DMS53 treated with DMSO at 0.1 percent for 48 hours (cell line): ENCODE data around the gene ERN1.
"Not testable (repeated sequence)": the region's sequence is repeated elsewhere in the genome, so short reads cannot be mapped to it uniquely, and the experiment has no call there.

Source experiments
- DNase-seq: peaks from one replicate; lab custom pipeline; 2025; ENCODE audit not compliant: unreplicated experiment; lab: John Stamatoyannopoulos, UW

ERN1 gene

GRCh38 chr17:64037180-64037579, 92.8 kb downstream of the ERN1 start:
- DNase-seq = no peak

- no peak for DNase-seq
Measured at GRCh38 chr17:64036198-64036922, 93.6 kb downstream of the ERN1 start.

DNA sequence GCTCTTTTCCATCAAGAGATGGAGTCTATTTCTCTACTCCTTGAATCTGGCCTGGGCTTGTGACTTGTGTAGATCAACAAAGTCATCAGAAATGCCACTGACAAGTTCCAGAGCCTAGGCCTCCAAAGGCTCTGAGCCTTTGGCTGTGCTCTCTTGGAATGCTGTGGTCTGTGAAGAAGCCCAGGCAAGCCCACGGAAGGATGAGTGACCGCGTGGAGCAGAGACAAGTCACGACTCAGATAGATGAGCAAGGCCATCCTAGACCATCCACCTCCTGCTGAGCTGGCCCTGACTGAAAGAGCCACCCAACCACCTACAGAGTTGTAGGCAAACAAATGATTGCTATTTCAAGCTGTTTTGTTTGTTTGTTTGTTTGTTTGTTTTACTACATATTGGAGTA, 97.9 kb downstream of the ERN1 start:
- no peak for DNase-seq

- peak; percentile 28 for DNase-seq
Measured at GRCh38 chr17:64028874-64029464, 101.0 kb downstream of the ERN1 start.

DNA sequence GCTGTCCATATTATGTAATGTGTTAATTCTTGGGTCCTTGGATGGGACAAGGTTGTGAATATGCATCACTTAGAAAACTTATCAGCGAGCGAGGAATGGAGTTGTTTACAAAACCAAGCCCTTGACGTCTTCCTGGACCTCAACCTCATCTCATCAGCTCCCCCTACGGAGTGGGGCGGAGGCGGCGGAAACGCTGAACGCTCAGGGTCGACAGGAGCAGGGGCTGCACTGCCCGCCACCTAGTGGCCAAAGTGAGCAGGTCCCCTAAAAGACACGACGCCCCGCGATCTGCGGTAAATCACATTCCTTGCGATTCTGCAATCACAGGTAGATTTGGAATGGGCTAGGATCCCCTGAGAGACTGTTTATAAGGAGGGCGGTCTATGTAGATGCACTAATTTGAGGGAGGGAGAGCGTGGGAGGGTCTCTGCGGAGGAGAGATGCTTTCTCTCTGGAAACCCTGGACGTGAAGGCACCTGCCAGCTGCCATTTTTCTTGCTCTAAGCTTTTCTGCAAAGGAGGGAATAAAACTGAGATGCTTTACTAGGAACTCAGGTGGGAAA, 104.1 kb downstream of the ERN1 start:
- peak; percentile 52 for DNase-seq

DNA sequence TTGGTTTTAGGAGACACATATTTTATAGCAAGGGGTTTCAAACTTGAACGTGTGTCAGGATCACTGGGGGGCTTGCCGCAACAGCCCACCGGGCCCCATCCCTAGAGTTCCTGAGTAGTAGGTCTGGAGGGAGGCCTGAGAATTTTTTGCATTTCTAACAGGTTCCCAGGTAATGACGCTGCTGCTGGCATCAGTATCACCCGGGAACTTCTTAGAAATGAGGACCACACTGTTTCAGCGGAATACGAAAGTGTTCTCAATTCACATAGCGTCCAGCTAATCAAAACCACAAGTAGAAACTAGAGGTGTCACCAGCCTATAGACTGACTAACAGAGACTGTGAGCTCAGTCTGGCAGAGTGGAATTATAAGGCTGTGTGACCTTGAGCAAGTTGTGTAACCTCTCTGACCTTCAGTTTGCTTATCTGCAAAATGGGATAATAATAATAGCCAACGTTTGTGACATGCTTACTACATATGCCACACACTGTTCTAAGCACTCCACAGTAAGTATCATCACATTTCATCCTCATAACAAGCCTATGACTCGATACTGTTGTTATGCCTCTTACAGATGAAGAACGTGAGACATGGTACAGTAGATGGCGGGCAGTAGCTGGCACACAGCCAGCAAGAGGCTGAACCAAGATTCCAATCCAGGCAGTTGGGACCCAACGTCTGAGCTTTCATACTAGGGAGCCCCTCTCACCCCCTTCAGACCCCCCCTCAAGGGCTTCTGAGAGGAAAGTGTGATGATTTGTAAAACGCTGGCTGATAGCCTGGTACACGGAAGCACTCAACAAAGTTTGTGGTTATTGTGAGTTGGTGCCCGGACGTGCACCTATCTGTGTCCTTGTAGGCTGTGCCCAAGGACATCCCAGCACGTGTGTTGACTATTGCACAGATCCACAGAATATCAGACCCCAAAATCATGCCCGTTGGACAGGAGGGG, 104.9 kb downstream of the ERN1 start:
- no peak for DNase-seq

DNA sequence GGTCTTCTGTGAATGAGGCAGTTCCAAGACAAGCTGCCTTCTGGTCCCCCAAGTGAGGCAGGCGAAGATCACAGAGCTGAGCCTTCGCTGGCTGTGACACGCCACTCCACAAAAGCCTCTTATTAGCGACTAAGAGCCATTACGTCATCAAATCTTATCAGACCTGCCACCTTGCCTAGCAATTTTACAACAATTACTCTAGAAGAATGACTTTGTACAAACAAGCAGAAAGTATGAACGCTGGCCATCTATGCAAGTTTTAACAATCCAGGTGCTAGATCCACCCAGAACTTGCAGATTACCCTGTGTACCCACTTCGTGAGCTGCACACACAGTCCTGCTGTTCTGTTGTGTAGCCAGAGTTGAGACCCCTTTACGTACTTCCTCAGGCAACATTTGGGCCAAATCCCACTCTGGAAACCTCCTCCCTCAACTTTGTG, 105.7 kb downstream of the ERN1 start:
- DNase-seq = no peak

- DNase-seq = no peak
Measured at GRCh38 chr17:64022611-64023063, 107.3 kb downstream of the ERN1 start.

DNA sequence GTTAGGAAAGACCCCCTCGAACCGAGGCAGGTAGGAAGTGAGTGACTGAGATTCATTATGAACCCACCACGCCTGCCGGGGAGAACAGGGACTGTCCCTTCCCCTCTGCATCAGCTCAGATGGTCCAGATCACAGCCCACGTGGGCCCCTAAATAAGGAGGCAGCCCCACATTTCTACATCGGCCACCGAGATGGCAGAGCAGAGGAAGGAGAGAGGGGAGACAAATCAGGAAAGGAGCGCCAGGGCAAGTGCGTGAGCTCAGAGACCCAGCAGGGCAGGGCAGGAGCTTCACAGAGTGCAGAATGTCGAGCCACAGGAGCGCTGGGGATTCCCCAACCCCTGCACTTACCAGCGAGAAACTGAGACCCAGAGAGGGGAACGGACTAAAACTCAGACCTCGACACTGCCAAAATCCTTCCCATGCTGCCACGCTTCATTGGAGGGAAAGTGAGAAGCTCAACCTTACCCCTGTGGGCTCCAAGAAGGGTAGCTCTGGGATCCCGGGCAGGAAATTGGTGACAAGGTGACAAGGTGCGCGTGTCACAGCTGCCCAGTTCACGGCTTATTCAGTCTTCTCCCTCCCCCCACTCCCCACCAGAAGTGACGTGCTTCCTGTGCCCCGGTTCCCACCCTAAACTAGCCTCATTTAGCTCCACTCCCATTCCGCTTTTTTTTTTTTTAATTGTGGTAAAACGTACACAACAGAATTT, 109.7 kb downstream of the ERN1 start, which contains the start of gene ICAM2:
ICAM2 (minus strand) TSS at position 578 of the 711 bp plus-strand sequence. CDS start 13,942 bp downstream, outside the sequence.
- DNase-seq = peak; percentile 13

GRCh38 chr17:64019551-64019961, 110.4 kb downstream of the ERN1 start:
- not testable (repeated sequence) for DNase-seq

DNA sequence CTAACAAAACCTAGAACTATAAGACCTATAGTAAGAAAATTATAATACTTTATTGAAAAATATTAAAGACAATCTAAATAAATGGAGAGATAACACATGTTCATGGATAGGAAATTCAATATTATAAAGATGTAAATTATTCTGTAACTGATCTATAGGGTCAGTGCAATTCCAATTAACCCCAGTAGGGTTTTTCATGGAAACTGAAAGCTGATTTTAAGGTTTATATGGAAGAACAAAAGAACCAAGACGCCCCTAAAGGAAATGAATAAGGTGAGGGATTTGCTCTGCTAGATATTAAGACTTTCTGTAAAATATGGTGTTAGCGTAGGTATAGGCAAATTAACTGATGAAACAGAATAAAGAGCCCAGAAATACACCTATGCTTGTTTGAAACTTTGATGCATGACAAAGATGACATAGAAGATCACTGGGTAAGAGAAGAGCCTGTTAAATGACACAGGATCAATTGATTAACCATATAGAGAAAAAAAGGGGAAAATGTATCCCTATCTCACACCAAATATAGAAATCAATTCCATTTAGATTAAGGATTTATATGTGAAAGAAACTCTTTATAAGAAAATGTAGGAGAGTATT, 112.5 kb downstream of the ERN1 start:
- no peak for DNase-seq

GRCh38 chr17:64016974-64017373, 113.0 kb downstream of the ERN1 start:
- DNase-seq = no peak

GRCh38 chr17:64016231-64016784, 113.6 kb downstream of the ERN1 start:
- DNase-seq = no peak

DNA sequence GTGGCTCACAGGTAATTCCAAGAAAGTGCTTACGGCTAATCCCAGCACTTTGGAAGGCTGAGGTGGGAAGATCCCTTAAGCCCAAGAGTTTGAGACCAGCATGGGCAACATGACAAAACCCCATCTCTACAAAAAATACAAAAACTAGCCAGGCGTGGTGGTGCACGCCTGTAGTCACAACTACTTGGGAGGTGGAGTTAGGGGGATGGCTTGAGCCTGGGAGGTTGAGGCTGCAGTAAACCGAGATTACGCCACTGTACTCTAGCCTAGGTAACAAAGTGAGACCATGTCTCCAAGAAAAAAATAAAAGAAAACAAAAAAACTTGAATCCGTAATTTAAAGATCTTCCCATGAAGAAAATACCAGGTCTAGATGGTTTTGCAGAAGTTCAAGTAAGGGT, 114.5 kb downstream of the ERN1 start:
- no peak for DNase-seq

DNA sequence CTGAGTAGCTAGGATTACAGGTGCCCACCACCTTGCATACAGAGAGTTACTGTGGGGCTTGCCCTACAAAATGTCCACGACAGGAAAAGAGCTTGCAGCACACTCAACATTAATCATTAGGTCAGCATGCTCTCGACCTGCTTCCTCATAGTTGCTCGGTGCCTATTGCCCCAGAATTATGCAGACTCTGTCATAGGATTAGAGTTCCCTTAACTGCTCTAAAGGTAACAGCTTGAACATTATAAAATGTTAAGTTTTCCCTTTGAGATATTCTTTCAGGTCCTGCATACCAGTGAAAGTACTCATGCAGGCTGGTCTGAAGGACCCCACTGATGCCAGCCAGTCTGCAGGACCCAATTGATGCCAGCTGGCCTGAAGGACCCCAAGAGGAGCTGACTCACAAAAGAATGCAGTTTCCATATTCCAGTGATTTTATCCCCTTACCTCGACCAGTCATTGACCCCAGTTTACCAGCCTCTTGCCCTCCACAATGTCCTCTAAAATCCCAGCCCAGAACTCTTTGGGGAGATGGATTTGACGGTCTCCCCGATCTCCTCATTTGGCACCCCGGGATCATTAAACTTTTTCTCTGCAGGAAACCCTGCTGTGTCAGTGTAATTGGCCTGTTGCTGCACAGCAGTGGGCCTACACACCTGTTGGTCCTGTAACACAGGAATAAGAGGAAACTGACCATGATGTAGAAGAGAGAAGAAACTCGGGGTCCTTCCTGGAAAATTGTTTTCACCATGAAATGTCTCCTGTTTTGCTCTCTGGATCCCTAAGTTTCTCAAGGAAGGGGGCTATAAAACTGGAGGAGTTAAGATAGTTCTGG, 120.2 kb downstream of the ERN1 start:
- DNase-seq = no peak

DNA sequence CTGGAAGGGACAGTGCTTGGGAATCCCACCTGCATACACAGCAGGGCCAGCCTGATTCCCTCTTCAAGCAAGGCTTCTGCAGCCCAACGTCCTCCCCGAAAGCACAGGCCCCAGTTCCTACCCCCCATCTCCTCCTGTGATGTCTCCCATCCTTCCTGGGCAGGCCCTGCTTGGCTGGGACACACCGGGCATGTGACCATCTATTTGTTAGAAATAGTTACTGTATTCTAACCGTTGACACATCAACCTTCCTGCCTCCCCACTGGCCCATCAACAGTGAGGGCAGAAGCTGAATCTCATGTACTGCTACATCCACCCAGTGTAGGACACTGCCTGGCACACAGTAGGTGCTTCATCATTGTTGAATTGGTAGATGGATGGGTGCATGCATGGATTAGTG, 121.1 kb downstream of the ERN1 start:
- no peak for DNase-seq

DNA sequence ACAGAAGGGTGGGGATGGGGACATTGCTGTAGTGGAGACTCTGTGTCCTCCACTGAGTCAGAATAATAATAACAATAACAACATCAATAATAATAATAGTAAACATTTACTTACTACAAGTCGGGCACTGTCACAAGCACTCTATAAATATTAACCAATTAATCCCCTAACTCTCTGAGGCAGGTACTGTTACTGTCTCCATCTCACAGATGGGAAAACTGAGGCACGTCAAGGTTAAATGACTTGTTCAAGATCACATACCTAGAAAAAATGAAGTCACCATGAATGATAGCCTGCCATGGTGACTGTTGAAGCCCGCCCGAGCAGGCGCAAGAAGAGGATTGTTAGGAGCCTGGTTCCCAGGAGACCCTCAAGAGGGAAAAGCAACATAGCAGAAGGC, 121.6 kb downstream of the ERN1 start:
- no peak for DNase-seq

GRCh38 chr17:64007838-64008282, 122.1 kb downstream of the ERN1 start:
- DNase-seq = no peak
